ENCODE data around the gene ETNK2.

GRCh38 chr1:204145033-204145504, 6.8 kb downstream of the ETNK2 start:
- no peak for TF ChIP-seq POLR2A (IDR thresholded peaks at IDR 0.05; ENCODE audit: low read depth, low read length)
- no peak for TF ChIP-seq TAF1 (IDR thresholded peaks at IDR 0.05; ENCODE audit: borderline replicate concordance, low read depth, low read length)

Measured in GM12892 (cell line).